Measurements from ENCODE around the gene FMN1.

The FMN1 gene

GRCh38 chr15:32908135-32908801 is 286.2 kb downstream of the FMN1 start:
- Histone ChIP-seq H3K27ac (ENCODE audit: low read depth, low read length) (no peak overlapping the region), H3K4me1 (ENCODE audit: control insufficient read depth in 1 of 2, insufficient read depth in 2 of 2, low read length in 2 of 2) (peaks cover 5 to 8% of the 10 kb centered on the region in 2 donors), H3K4me3 (ENCODE audit: low read depth in 1 of 2, low read length in 2 of 2) (no peak overlapping the region), H3K9me3 (ENCODE audit: control insufficient read depth in 1 of 2, low read length in 2 of 2) (no peaks in the 10 kb centered on the region), H3K9ac (ENCODE audit: low read depth in 1 of 2, low read length in 2 of 2) (no peak overlapping the region), H3K27me3 (ENCODE audit: control insufficient read depth in 1 of 2, insufficient read depth in 2 of 2, low read length in 2 of 2) (no peaks in the 10 kb centered on the region), H3K36me3 (ENCODE audit: control insufficient read depth in 1 of 2, insufficient read depth in 2 of 2, low read length in 2 of 2) (no peaks in the 10 kb centered on the region)

- peaks cover 5 to 8% of the 10 kb centered on the region in 2 donors for H3K4me1 ChIP-seq (ENCODE audit: control insufficient read depth in 1 of 2, insufficient read depth in 2 of 2, low read length in 2 of 2)
- H3K4me3 ChIP-seq (ENCODE audit: low read depth in 1 of 2, low read length in 2 of 2) = no peak overlapping the region
- no peaks in the 10 kb centered on the region for H3K27me3 ChIP-seq (ENCODE audit: control insufficient read depth in 1 of 2, insufficient read depth in 2 of 2, low read length in 2 of 2)
- H3K27ac ChIP-seq (ENCODE audit: low read depth, low read length) = no peak overlapping the region
- no peaks in the 10 kb centered on the region for H3K9me3 ChIP-seq (ENCODE audit: control insufficient read depth in 1 of 2, low read length in 2 of 2)
- no peaks in the 10 kb centered on the region for H3K36me3 ChIP-seq (ENCODE audit: control insufficient read depth in 1 of 2, insufficient read depth in 2 of 2, low read length in 2 of 2)
- no peak overlapping the region for H3K9ac ChIP-seq (ENCODE audit: low read depth in 1 of 2, low read length in 2 of 2)
Measured at GRCh38 chr15:32905481-32905880, 289.0 kb downstream of the FMN1 start.

GRCh38 chr15:32904448-32904847 is 290.1 kb downstream of the FMN1 start:
- Histone ChIP-seq H3K9ac (ENCODE audit: low read depth in 1 of 2, low read length in 2 of 2) (no peak overlapping the region), H3K4me1 (ENCODE audit: control insufficient read depth in 1 of 2, insufficient read depth in 2 of 2, low read length in 2 of 2) (peaks cover 5 to 8% of the 10 kb centered on the region in 2 donors), H3K27ac (ENCODE audit: low read depth, low read length) (no peak overlapping the region), H3K4me3 (ENCODE audit: low read depth in 1 of 2, low read length in 2 of 2) (no peak overlapping the region), H3K36me3 (ENCODE audit: control insufficient read depth in 1 of 2, insufficient read depth in 2 of 2, low read length in 2 of 2) (no peaks in the 10 kb centered on the region), H3K9me3 (ENCODE audit: control insufficient read depth in 1 of 2, low read length in 2 of 2) (no peaks in the 10 kb centered on the region), H3K27me3 (ENCODE audit: control insufficient read depth in 1 of 2, insufficient read depth in 2 of 2, low read length in 2 of 2) (no peaks in the 10 kb centered on the region)

GRCh38 chr15:32903591-32904290 is 290.8 kb downstream of the FMN1 start:
- no peak overlapping the region for H3K9ac ChIP-seq (ENCODE audit: low read depth in 1 of 2, low read length in 2 of 2)
- no peaks in the 10 kb centered on the region for H3K36me3 ChIP-seq (ENCODE audit: control insufficient read depth in 1 of 2, insufficient read depth in 2 of 2, low read length in 2 of 2)
- H3K4me3 ChIP-seq (ENCODE audit: low read depth in 1 of 2, low read length in 2 of 2) = no peak overlapping the region
- no peak overlapping the region for H3K27ac ChIP-seq (ENCODE audit: low read depth, low read length)
- no peaks in the 10 kb centered on the region for H3K27me3 ChIP-seq (ENCODE audit: control insufficient read depth in 1 of 2, insufficient read depth in 2 of 2, low read length in 2 of 2)
- no peaks in the 10 kb centered on the region for H3K9me3 ChIP-seq (ENCODE audit: control insufficient read depth in 1 of 2, low read length in 2 of 2)
- peaks cover 5% of the 10 kb centered on the region in 2 donors for H3K4me1 ChIP-seq (ENCODE audit: control insufficient read depth in 1 of 2, insufficient read depth in 2 of 2, low read length in 2 of 2)

GRCh38 chr15:32901995-32902394 is 292.5 kb downstream of the FMN1 start:
- Histone ChIP-seq H3K36me3 (ENCODE audit: control insufficient read depth in 1 of 2, insufficient read depth in 2 of 2, low read length in 2 of 2) (no peaks in the 10 kb centered on the region), H3K27me3 (ENCODE audit: control insufficient read depth in 1 of 2, insufficient read depth in 2 of 2, low read length in 2 of 2) (no peaks in the 10 kb centered on the region), H3K27ac (ENCODE audit: low read depth, low read length) (no peak overlapping the region), H3K9ac (ENCODE audit: low read depth in 1 of 2, low read length in 2 of 2) (no peak overlapping the region), H3K4me1 (ENCODE audit: control insufficient read depth in 1 of 2, insufficient read depth in 2 of 2, low read length in 2 of 2) (no peaks in the 10 kb centered on the region), H3K4me3 (ENCODE audit: low read depth in 1 of 2, low read length in 2 of 2) (no peak overlapping the region), H3K9me3 (ENCODE audit: control insufficient read depth in 1 of 2, low read length in 2 of 2) (no peaks in the 10 kb centered on the region)

- Histone ChIP-seq H3K27me3 (ENCODE audit: control insufficient read depth in 1 of 2, insufficient read depth in 2 of 2, low read length in 2 of 2) (no peaks in the 10 kb centered on the region), H3K4me1 (ENCODE audit: control insufficient read depth in 1 of 2, insufficient read depth in 2 of 2, low read length in 2 of 2) (no peaks in the 10 kb centered on the region), H3K9ac (ENCODE audit: low read depth in 1 of 2, low read length in 2 of 2) (no peak overlapping the region), H3K27ac (ENCODE audit: low read depth, low read length) (no peak overlapping the region), H3K4me3 (ENCODE audit: low read depth in 1 of 2, low read length in 2 of 2) (no peak overlapping the region), H3K9me3 (ENCODE audit: control insufficient read depth in 1 of 2, low read length in 2 of 2) (no peaks in the 10 kb centered on the region), H3K36me3 (ENCODE audit: control insufficient read depth in 1 of 2, insufficient read depth in 2 of 2, low read length in 2 of 2) (no peaks in the 10 kb centered on the region)
Measured at GRCh38 chr15:32901192-32901591, 293.3 kb downstream of the FMN1 start.

- Histone ChIP-seq H3K4me3 (ENCODE audit: low read depth in 1 of 2, low read length in 2 of 2) (no peak overlapping the region), H3K36me3 (ENCODE audit: control insufficient read depth in 1 of 2, insufficient read depth in 2 of 2, low read length in 2 of 2) (no peaks in the 10 kb centered on the region), H3K27me3 (ENCODE audit: control insufficient read depth in 1 of 2, insufficient read depth in 2 of 2, low read length in 2 of 2) (no peaks in the 10 kb centered on the region), H3K27ac (ENCODE audit: low read depth, low read length) (no peak overlapping the region), H3K9ac (ENCODE audit: low read depth in 1 of 2, low read length in 2 of 2) (no peak overlapping the region), H3K9me3 (ENCODE audit: control insufficient read depth in 1 of 2, low read length in 2 of 2) (no peaks in the 10 kb centered on the region), H3K4me1 (ENCODE audit: control insufficient read depth in 1 of 2, insufficient read depth in 2 of 2, low read length in 2 of 2) (no peaks in the 10 kb centered on the region)
Measured at GRCh38 chr15:32899126-32899596, 295.4 kb downstream of the FMN1 start.

GRCh38 chr15:32898414-32898813 is 296.1 kb downstream of the FMN1 start:
- H3K36me3 ChIP-seq (ENCODE audit: control insufficient read depth in 1 of 2, insufficient read depth in 2 of 2, low read length in 2 of 2) = no peaks in the 10 kb centered on the region
- H3K9ac ChIP-seq (ENCODE audit: low read depth in 1 of 2, low read length in 2 of 2) = no peak overlapping the region
- H3K4me1 ChIP-seq (ENCODE audit: control insufficient read depth in 1 of 2, insufficient read depth in 2 of 2, low read length in 2 of 2) = no peaks in the 10 kb centered on the region
- H3K27ac ChIP-seq (ENCODE audit: low read depth, low read length) = no peak overlapping the region
- H3K4me3 ChIP-seq (ENCODE audit: low read depth in 1 of 2, low read length in 2 of 2) = no peak overlapping the region
- no peaks in the 10 kb centered on the region for H3K27me3 ChIP-seq (ENCODE audit: control insufficient read depth in 1 of 2, insufficient read depth in 2 of 2, low read length in 2 of 2)
- no peaks in the 10 kb centered on the region for H3K9me3 ChIP-seq (ENCODE audit: control insufficient read depth in 1 of 2, low read length in 2 of 2)

GRCh38 chr15:32893421-32893820 is 301.1 kb downstream of the FMN1 start:
- Histone ChIP-seq H3K9me3 (ENCODE audit: control insufficient read depth in 1 of 2, low read length in 2 of 2) (no peaks in the 10 kb centered on the region), H3K27ac (ENCODE audit: low read depth, low read length) (no peak overlapping the region), H3K36me3 (ENCODE audit: control insufficient read depth in 1 of 2, insufficient read depth in 2 of 2, low read length in 2 of 2) (no peaks in the 10 kb centered on the region), H3K4me3 (ENCODE audit: low read depth in 1 of 2, low read length in 2 of 2) (no peak overlapping the region), H3K4me1 (ENCODE audit: control insufficient read depth in 1 of 2, insufficient read depth in 2 of 2, low read length in 2 of 2) (no peaks in the 10 kb centered on the region), H3K9ac (ENCODE audit: low read depth in 1 of 2, low read length in 2 of 2) (no peak overlapping the region), H3K27me3 (ENCODE audit: control insufficient read depth in 1 of 2, insufficient read depth in 2 of 2, low read length in 2 of 2) (no peaks in the 10 kb centered on the region)

- no peak overlapping the region for H3K4me3 ChIP-seq (ENCODE audit: low read depth in 1 of 2, low read length in 2 of 2)
- H3K9ac ChIP-seq (ENCODE audit: low read depth in 1 of 2, low read length in 2 of 2) = no peak overlapping the region
- no peaks in the 10 kb centered on the region for H3K27me3 ChIP-seq (ENCODE audit: control insufficient read depth in 1 of 2, insufficient read depth in 2 of 2, low read length in 2 of 2)
- H3K27ac ChIP-seq (ENCODE audit: low read depth, low read length) = no peak overlapping the region
- no peaks in the 10 kb centered on the region for H3K36me3 ChIP-seq (ENCODE audit: control insufficient read depth in 1 of 2, insufficient read depth in 2 of 2, low read length in 2 of 2)
- H3K4me1 ChIP-seq (ENCODE audit: control insufficient read depth in 1 of 2, insufficient read depth in 2 of 2, low read length in 2 of 2) = no peaks in the 10 kb centered on the region
- no peaks in the 10 kb centered on the region for H3K9me3 ChIP-seq (ENCODE audit: control insufficient read depth in 1 of 2, low read length in 2 of 2)
Measured at GRCh38 chr15:32889214-32889613, 305.3 kb downstream of the FMN1 start.

All from duodenal mucosa (tissue), 2 donors.